ENCODE data around the gene RAD17.
"Not testable (repeated sequence)": the region's sequence is repeated elsewhere in the genome, so short reads cannot be mapped to it uniquely, and the experiment has no call there.

The RAD17 gene

GRCh38 chr5:69404659-69405330, 35.2 kb downstream of the RAD17 start:
- DNase-seq: no peak

- peak in 3 of 4 experiments; percentile 3 to 19 (median 3) for DNase-seq
Observed at GRCh38 chr5:69414885-69415583, 45.4 kb downstream of the RAD17 start, which contains the start of gene MARVELD2. TSS of gene MARVELD2 (plus strand) at chr5:69415116. CDS start at chr5:69419386, 4,270 bp downstream.

GRCh38 chr5:69415584-69415958, 46.0 kb downstream of the RAD17 start:
- no peak for DNase-seq

GRCh38 chr5:69416180-69416579, 46.6 kb downstream of the RAD17 start:
- no peak for DNase-seq

GRCh38 chr5:69416699-69417098, 47.1 kb downstream of the RAD17 start:
- DNase-seq: no peak

GRCh38 chr5:69418554-69418953, 48.9 kb downstream of the RAD17 start:
- no peak for DNase-seq

- DNase-seq: no peak
Observed at GRCh38 chr5:69431424-69432303, 62.0 kb downstream of the RAD17 start.

GRCh38 chr5:69432412-69433206, 63.0 kb downstream of the RAD17 start:
- DNase-seq: no peak

- not testable (repeated sequence) for DNase-seq
Observed at GRCh38 chr5:69435276-69435884, 65.8 kb downstream of the RAD17 start.

GRCh38 chr5:69444127-69444754, 74.6 kb downstream of the RAD17 start:
- no peak for DNase-seq

GRCh38 chr5:69449511-69449910, 79.9 kb downstream of the RAD17 start:
- no peak for DNase-seq

GRCh38 chr5:69450116-69450515, 80.5 kb downstream of the RAD17 start:
- no peak for DNase-seq

GRCh38 chr5:69450527-69450926, 80.9 kb downstream of the RAD17 start:
- not testable (repeated sequence) for DNase-seq

- DNase-seq: no peak
Observed at GRCh38 chr5:69451941-69452647, 82.5 kb downstream of the RAD17 start.

- DNase-seq: not testable (repeated sequence)
Observed at GRCh38 chr5:69453487-69453886, 83.9 kb downstream of the RAD17 start.

- no peak for DNase-seq
Observed at GRCh38 chr5:69454460-69455249, 85.0 kb downstream of the RAD17 start.

- DNase-seq: not testable (repeated sequence)
Observed at GRCh38 chr5:69455428-69455988, 85.9 kb downstream of the RAD17 start.

- DNase-seq: no peak
Observed at GRCh38 chr5:69462170-69462569, 92.6 kb downstream of the RAD17 start.
